Fibroblast of the aortic adventitia (primary cell): ENCODE measurements around the gene CTH. TPM values are rescaled to one million over a fixed set of nuclear protein-coding genes. Genes with fewer than 3 reads are reported as not detected.
"Not testable (repeated sequence)": the region's sequence is repeated elsewhere in the genome, so short reads cannot be mapped to it uniquely, and the experiment has no call there.

Experiments
- DNase-seq: peaks from one replicate; pipeline ENCODE4 v3.0.0-alpha.2; 2010; ENCODE audit warnings: low read depth
- H3K4me3 ChIP-seq: 2 replicates; pipeline ENCODE4 v1.5.1; 2011; ENCODE audit warnings: low read depth, mild to moderate bottlenecking, control low read depth, low read length, moderate library complexity
- total RNA-seq: library from RNA; depleted of rRNA; stranded (reverse); fragments of >200 nt; gene quantifications from 2 replicates; pipeline ENCODE4 v1.2.3, GENCODE V29; 2012; ENCODE audit warnings: low replicate concordance
- TF ChIP-seq, protein P1 (sequence below): IDR thresholded peaks from 2 replicates; pipeline ENCODE4 v1.5.1; 2011; ENCODE audit warnings: mild to moderate bottlenecking, low read length, control low read depth, inconsistent platforms; ENCODE audit not compliant: insufficient read depth

CTH gene
- total RNA-seq, 1 donor = 7.6 TPM

GRCh38 chr1:70468180-70468579, 57.1 kb downstream of the CTH start:
- TF ChIP-seq, protein P1, sequence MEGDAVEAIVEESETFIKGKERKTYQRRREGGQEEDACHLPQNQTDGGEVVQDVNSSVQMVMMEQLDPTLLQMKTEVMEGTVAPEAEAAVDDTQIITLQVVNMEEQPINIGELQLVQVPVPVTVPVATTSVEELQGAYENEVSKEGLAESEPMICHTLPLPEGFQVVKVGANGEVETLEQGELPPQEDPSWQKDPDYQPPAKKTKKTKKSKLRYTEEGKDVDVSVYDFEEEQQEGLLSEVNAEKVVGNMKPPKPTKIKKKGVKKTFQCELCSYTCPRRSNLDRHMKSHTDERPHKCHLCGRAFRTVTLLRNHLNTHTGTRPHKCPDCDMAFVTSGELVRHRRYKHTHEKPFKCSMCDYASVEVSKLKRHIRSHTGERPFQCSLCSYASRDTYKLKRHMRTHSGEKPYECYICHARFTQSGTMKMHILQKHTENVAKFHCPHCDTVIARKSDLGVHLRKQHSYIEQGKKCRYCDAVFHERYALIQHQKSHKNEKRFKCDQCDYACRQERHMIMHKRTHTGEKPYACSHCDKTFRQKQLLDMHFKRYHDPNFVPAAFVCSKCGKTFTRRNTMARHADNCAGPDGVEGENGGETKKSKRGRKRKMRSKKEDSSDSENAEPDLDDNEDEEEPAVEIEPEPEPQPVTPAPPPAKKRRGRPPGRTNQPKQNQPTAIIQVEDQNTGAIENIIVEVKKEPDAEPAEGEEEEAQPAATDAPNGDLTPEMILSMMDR = no peak
- DNase-seq = no peak

GRCh38 chr1:70469184-70469583, 58.1 kb downstream of the CTH start:
- peak; percentile 15 for DNase-seq
- not testable (repeated sequence) for H3K4me3 ChIP-seq

More at GRCh38 chr1:70468180-70468579, 57.1 kb downstream of the CTH start:
- no peak overlapping the region for H3K4me3 ChIP-seq

DNA sequence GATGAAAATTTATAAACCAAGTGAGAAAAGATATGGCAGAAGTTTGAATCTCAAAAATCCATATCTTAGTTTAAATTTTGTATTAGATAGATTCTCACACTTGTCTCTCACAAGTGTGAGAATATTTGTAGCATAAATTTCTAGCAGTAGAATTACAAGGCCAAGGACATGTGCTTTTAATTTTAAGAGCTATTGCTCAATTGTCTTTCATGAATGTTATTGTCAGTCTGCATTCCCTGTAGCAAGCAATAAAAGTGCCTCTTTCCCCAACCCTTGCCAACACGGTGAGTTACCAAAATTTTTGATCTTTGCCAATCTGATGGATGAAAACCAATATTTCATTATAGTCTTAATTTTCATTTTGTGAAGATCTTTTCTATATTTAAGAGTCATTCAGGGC, 64.0 kb downstream of the CTH start:
- no peak overlapping the region for H3K4me3 ChIP-seq
- TF ChIP-seq, protein P1 = no peak
- peak; percentile 39 for DNase-seq

- TF ChIP-seq, protein P1 = no peak
- H3K4me3 ChIP-seq = no peak overlapping the region
- DNase-seq = no peak
Measured at GRCh38 chr1:70477090-70477489, 66.0 kb downstream of the CTH start.

DNA sequence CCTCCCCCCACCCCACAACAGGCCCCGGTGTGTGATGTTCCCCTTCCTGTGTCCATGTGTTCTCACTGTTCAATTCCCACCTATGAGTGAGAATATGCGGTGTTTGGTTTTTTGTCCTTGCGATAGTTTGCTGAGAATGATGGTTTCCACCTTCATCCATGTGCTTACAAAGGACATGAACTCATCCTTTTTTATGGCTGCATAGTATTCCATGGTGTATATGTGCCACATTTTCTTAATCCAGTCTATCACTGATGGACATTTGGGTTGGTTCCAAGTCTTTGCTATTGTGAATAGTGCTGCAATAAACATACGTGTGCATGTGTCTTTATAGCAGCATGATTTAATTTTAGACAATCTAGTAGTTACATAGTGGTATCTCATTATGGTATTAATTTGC, 66.8 kb downstream of the CTH start:
- DNase-seq, H3K4me3 ChIP-seq: not testable (repeated sequence)

DNA sequence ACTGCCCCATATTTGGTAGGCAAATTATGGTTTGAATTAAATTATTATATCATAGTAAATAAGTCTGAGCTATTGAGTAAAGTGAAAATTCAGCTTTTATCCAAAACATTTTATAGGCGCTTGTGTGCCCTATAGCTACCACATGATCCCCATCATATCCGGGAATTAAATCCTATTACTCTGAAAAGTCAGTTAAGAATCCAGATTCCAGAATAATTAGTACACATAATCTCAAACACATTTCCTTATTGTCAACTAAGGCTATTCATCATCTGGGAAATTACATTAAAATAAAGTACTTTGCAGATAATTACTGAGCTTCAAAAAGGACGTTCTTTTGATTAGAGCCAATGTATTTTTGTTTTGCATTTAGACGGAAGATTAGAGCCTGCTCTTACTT, 72.3 kb downstream of the CTH start:
- TF ChIP-seq, protein P1 = no peak
- DNase-seq = no peak
- no peak overlapping the region for H3K4me3 ChIP-seq

DNA sequence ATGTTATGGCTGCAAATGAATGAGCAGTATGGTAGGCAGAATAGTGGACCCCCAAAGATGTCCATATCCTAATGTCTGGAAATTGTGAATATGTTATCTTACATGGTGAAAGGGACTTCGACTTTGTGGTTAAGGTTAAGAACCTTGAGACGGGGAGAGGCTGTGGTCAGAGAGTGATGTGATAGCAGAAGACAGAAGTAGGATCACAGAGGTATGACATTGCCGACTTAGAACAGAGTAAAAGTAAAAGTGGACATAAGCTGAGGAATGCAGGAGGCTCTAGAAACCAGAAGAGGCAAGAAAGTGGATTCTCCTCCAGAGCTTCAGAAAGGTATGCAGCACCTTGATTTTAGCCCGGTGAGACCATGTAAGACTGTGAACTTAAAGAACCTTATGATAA, 74.6 kb downstream of the CTH start:
- no peak overlapping the region for H3K4me3 ChIP-seq
- TF ChIP-seq, protein P1 = no peak
- no peak for DNase-seq

GRCh38 chr1:70486676-70487458, 75.8 kb downstream of the CTH start:
- H3K4me3 ChIP-seq = no peak overlapping the region
- peak; percentile 94 for DNase-seq
- TF ChIP-seq, protein P1 = no peak
